Measurements from ENCODE around the gene LMX1B.

- TF ChIP-seq CTCF (IDR thresholded peaks at IDR 0.05) (no peak), SP1 (CRISPR knock-in tag; conservative IDR thresholded peaks at IDR 0.05) (no peak), RELA (CRISPR knock-in tag; IDR thresholded peaks at IDR 0.05; ENCODE audit: borderline replicate concordance) (no peak), E2F1 (CRISPR knock-in tag; IDR thresholded peaks at IDR 0.05) (no peak), ATF3 (CRISPR knock-in tag; conservative IDR thresholded peaks at IDR 0.05) (no peak), USF1 (CRISPR knock-in tag; IDR thresholded peaks at IDR 0.05) (no peak), ZNF121 (CRISPR knock-in tag; IDR thresholded peaks at IDR 0.05) (no peak), SOX15 (CRISPR knock-in tag; IDR thresholded peaks at IDR 0.05) (no peak), KAT7 (CRISPR knock-in tag; IDR thresholded peaks at IDR 0.05; ENCODE audit: borderline replicate concordance) (no peak), ZBTB43 (CRISPR knock-in tag; IDR thresholded peaks at IDR 0.05) (no peak)
These were observed 121.8 kb downstream of the LMX1B start for GRCh38 chr9:126735482-126735881.

All from WTC11 (cell line).